SK-N-MC (cell line): ENCODE measurements around the gene ETV6.

Experiments used
- DNase-seq: peaks from one replicate; pipeline ENCODE4 v3.0.0-alpha.2; 2011; ENCODE audit warnings: low read depth, low spot score
- H3K27ac ChIP-seq: fragments of 200-600 bp; sonication (generic); 2 replicates; pipeline ENCODE4 v1.5.1; 2016; ENCODE audit warnings: mixed run types
- H3K36me3 ChIP-seq: fragments of 200-600 bp; sonication (generic); 2 replicates; pipeline ENCODE4 v1.6.1; 2017; ENCODE audit warnings: antibody characterized with exemption, low read length, mixed read lengths; ENCODE audit not compliant: insufficient read depth
- H3K4me3 ChIP-seq: fragments of 200-600 bp; sonication (generic); 2 replicates; pipeline ENCODE4 v1.5.1; 2016
- H3K9ac ChIP-seq: fragments of 200-600 bp; sonication (generic); 2 replicates; pipeline ENCODE4 v1.8.0; 2017; ENCODE audit warnings: mixed run types, mixed read lengths; ENCODE audit not compliant: insufficient read length
- H3K9me3 ChIP-seq: fragments of 200-600 bp; sonication (generic); 2 replicates; pipeline ENCODE4 v1.6.1; 2017; ENCODE audit warnings: low read depth, mild to moderate bottlenecking, antibody characterized with exemption, low read length, moderate library complexity, mixed read lengths
- EZH2 ChIP-seq: fragments of 200-600 bp; sonication (generic); IDR thresholded peaks from one replicate; pipeline ENCODE4 v1.6.1; 2017; ENCODE audit warnings: antibody characterized with exemption
- FOXP2 ChIP-seq: optimal IDR thresholded peaks from 2 replicates; pipeline ENCODE3; 2011; ENCODE audit warnings: mild to moderate bottlenecking, moderate library complexity; ENCODE audit not compliant: insufficient read depth; ENCODE audit errors: extremely low read length, control extremely low read depth
- POLR2AphosphoS5 ChIP-seq: IDR thresholded peaks from 2 replicates; pipeline ENCODE4 v1.6.1; 2012; ENCODE audit warnings: mild to moderate bottlenecking, low read depth, low read length, borderline replicate concordance

Gene ETV6

GRCh38 chr12:11743423-11744409, 94.2 kb downstream of the ETV6 start:
- Histone ChIP-seq H3K4me3 (no peak overlapping the region), H3K9me3 (no peaks in the 10 kb centered on the region), H3K36me3 (no peaks in the 10 kb centered on the region), H3K27ac (no peak overlapping the region), H3K9ac (no peak overlapping the region)
- DNase-seq, result no peak
- TF ChIP-seq EZH2, result no peak
- no peak for TF ChIP-seq FOXP2
- TF ChIP-seq POLR2AphosphoS5, result no peak

GRCh38 chr12:11744410-11744801, 94.9 kb downstream of the ETV6 start:
- Histone ChIP-seq H3K9me3 (no peaks in the 10 kb centered on the region), H3K36me3 (no peaks in the 10 kb centered on the region), H3K27ac (no peak overlapping the region), H3K4me3 (no peak overlapping the region), H3K9ac (no peak overlapping the region)
- no peak for DNase-seq
- TF ChIP-seq FOXP2 (no peak), EZH2 (no peak), POLR2AphosphoS5 (no peak)

GRCh38 chr12:11745113-11745512, 95.6 kb downstream of the ETV6 start:
- no peak overlapping the region for H3K27ac ChIP-seq
- DNase-seq, result no peak
- TF ChIP-seq POLR2AphosphoS5 (no peak), EZH2 (no peak), FOXP2 (no peak)
- H3K9ac ChIP-seq, result no peak overlapping the region
- H3K36me3 ChIP-seq, result no peaks in the 10 kb centered on the region
- H3K4me3 ChIP-seq, result no peak overlapping the region
- H3K9me3 ChIP-seq, result no peaks in the 10 kb centered on the region

GRCh38 chr12:11746024-11746771, 96.7 kb downstream of the ETV6 start:
- Histone ChIP-seq H3K9me3 (no peaks in the 10 kb centered on the region), H3K27ac (no peak overlapping the region), H3K9ac (no peak overlapping the region), H3K4me3 (no peak overlapping the region), H3K36me3 (no peaks in the 10 kb centered on the region)
- TF ChIP-seq FOXP2 (no peak), POLR2AphosphoS5 (no peak), EZH2 (no peak)
- DNase-seq, result no peak

- no peak for DNase-seq
- TF ChIP-seq POLR2AphosphoS5 (no peak), EZH2 (no peak), FOXP2 (no peak)
- no peak overlapping the region for H3K27ac ChIP-seq
- no peaks in the 10 kb centered on the region for H3K9me3 ChIP-seq
- H3K9ac ChIP-seq, result no peak overlapping the region
- no peaks in the 10 kb centered on the region for H3K36me3 ChIP-seq
- no peak overlapping the region for H3K4me3 ChIP-seq
These were observed 97.7 kb downstream of the ETV6 start for GRCh38 chr12:11746940-11747716.

GRCh38 chr12:11747969-11748368, 98.5 kb downstream of the ETV6 start:
- Histone ChIP-seq H3K9me3 (no peaks in the 10 kb centered on the region), H3K4me3 (no peak overlapping the region), H3K36me3 (no peaks in the 10 kb centered on the region), H3K27ac (no peak overlapping the region), H3K9ac (no peak overlapping the region)
- no peak for TF ChIP-seq EZH2
- no peak for TF ChIP-seq FOXP2
- no peak for TF ChIP-seq POLR2AphosphoS5
- DNase-seq, result no peak

- Histone ChIP-seq H3K36me3 (no peaks in the 10 kb centered on the region), H3K4me3 (no peak overlapping the region), H3K27ac (no peak overlapping the region), H3K9me3 (no peaks in the 10 kb centered on the region), H3K9ac (no peak overlapping the region)
- TF ChIP-seq FOXP2 (no peak), POLR2AphosphoS5 (no peak), EZH2 (no peak)
- DNase-seq, result no peak
These were observed 99.4 kb downstream of the ETV6 start for GRCh38 chr12:11748903-11749302.
